ENCODE data around the gene KRTAP29-1.

The KRTAP29-1 gene

GRCh38 chr17:41322094-41322902, 19.6 kb upstream of the KRTAP29-1 start:
- DNase-seq = no peak
- intact Hi-C loops (cut with DNase I; ENCODE audit: low total_unique reads) = loop anchor here (10.0 kb wide), 1 partner anchor 407 kb away; no protein-coding TSS in a partner anchor
- no peaks in the 10 kb centered on the region for H3K4me1 ChIP-seq
- H3K36me3 ChIP-seq = no peaks in the 10 kb centered on the region
- TF ChIP-seq, protein P1, sequence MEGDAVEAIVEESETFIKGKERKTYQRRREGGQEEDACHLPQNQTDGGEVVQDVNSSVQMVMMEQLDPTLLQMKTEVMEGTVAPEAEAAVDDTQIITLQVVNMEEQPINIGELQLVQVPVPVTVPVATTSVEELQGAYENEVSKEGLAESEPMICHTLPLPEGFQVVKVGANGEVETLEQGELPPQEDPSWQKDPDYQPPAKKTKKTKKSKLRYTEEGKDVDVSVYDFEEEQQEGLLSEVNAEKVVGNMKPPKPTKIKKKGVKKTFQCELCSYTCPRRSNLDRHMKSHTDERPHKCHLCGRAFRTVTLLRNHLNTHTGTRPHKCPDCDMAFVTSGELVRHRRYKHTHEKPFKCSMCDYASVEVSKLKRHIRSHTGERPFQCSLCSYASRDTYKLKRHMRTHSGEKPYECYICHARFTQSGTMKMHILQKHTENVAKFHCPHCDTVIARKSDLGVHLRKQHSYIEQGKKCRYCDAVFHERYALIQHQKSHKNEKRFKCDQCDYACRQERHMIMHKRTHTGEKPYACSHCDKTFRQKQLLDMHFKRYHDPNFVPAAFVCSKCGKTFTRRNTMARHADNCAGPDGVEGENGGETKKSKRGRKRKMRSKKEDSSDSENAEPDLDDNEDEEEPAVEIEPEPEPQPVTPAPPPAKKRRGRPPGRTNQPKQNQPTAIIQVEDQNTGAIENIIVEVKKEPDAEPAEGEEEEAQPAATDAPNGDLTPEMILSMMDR (IDR thresholded peaks at IDR 0.05) = peak; percentile 59 to 72
- no peak overlapping the region for H3K27ac ChIP-seq
- H3K4me3 ChIP-seq = no peak overlapping the region
- H3K9me3 ChIP-seq = no peaks in the 10 kb centered on the region
- no peaks in the 10 kb centered on the region for H3K27me3 ChIP-seq

- intact Hi-C loops (cut with DNase I; ENCODE audit: low total_unique reads) = no loop called here
- no peaks in the 10 kb centered on the region for H3K9me3 ChIP-seq
- H3K27me3 ChIP-seq = peaks cover 0 to 13% of the 10 kb centered on the region in 2 donors
- DNase-seq = no peak
- TF ChIP-seq, protein P1 (IDR thresholded peaks at IDR 0.05) = no peak
- H3K4me3 ChIP-seq = no peak overlapping the region
- no peaks in the 10 kb centered on the region for H3K36me3 ChIP-seq
- H3K4me1 ChIP-seq = no peaks in the 10 kb centered on the region
- no peak overlapping the region for H3K27ac ChIP-seq
These were observed 15.6 kb upstream of the KRTAP29-1 start for GRCh38 chr17:41318231-41318630.

DNA sequence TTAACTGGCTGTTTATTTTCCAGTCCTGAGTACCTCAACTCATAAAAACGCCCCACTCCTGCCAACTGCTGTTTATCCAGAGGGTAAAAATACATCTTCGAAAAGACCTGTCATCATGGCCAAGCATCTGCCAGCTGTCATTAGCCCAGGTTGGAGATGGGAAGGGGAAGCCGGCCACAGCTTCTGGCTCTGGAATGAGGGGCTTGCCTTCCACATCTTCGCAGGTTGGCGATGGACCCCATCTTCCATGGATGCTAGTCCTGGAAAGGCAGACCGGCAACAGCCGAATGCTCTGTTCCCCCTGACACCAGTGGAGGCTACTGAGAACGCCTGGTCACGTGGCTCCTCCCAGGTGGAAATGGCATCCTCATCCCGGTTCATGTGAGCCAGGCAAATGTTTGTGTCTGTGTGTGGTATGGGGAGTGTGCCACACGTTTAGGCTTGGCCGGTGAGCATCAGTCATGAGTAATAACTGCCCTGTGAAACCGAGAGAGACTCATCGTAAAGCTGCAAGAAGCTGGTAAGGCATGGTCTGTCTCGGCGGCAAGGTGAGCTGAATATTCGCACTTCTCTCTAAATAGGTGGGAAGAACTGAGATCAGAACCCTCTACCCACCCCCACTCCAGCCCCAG, 13.3 kb upstream of the KRTAP29-1 start:
- H3K4me1 ChIP-seq = no peaks in the 10 kb centered on the region
- H3K27me3 ChIP-seq = peaks cover 0 to 13% of the 10 kb centered on the region in 2 donors
- H3K36me3 ChIP-seq = no peaks in the 10 kb centered on the region
- H3K27ac ChIP-seq = no peak overlapping the region
- H3K9me3 ChIP-seq = no peaks in the 10 kb centered on the region
- H3K4me3 ChIP-seq = no peak overlapping the region
- intact Hi-C loops (cut with DNase I; ENCODE audit: low total_unique reads) = no loop called here
- TF ChIP-seq, protein P1 (IDR thresholded peaks at IDR 0.05) = no peak
- DNase-seq = no peak

GRCh38 chr17:41315204-41315794, 12.6 kb upstream of the KRTAP29-1 start, which contains the start of gene KRTAP17-1:
KRTAP17-1 (minus strand) TSS chr17:41315710; CDS start chr17:41315650, 60 bp downstream.
- Histone ChIP-seq H3K4me3 (no peak within 1 kb of the TSS), H3K9me3 (no peaks in the 10 kb centered on the region), H3K36me3 (no peaks in the 10 kb centered on the region), H3K4me1 (no peaks in the 10 kb centered on the region), H3K27me3 (peaks cover 0 to 13% of the 10 kb centered on the region in 2 donors), H3K27ac (no peak within 1 kb of the TSS)
- DNase-seq = no peak
- TF ChIP-seq, protein P1 (IDR thresholded peaks at IDR 0.05) = no peak
- intact Hi-C loops (cut with DNase I; ENCODE audit: low total_unique reads) = no loop called here

GRCh38 chr17:41311111-41311510, 8.5 kb upstream of the KRTAP29-1 start:
- H3K9me3 ChIP-seq = no peaks in the 10 kb centered on the region
- DNase-seq = no peak
- H3K4me3 ChIP-seq = no peak overlapping the region
- no peak overlapping the region for H3K27ac ChIP-seq
- H3K4me1 ChIP-seq = peaks cover 0 to 8% (median 0%) of the 10 kb centered on the region in 4 donors
- intact Hi-C loops (cut with DNase I; ENCODE audit: low total_unique reads) = no loop called here
- TF ChIP-seq, protein P1 (IDR thresholded peaks at IDR 0.05) = no peak
- peaks cover 0 to 29% of the 10 kb centered on the region in 2 donors for H3K27me3 ChIP-seq
- no peaks in the 10 kb centered on the region for H3K36me3 ChIP-seq

Data from tibial artery (tissue), 4 donors.